HG03135 (cell line): ENCODE measurements around the gene RFX2.
A peak's percentile ranks its signal among the peaks of the same experiment; 100 is the strongest.
"Not testable (repeated sequence)": the region's sequence is repeated elsewhere in the genome, so short reads cannot be mapped to it uniquely, and the experiment has no call there.

ENCODE experiments used
- ATAC-seq: cut with Tn5 transposase; IDR thresholded peaks from one replicate; pipeline ENCODE4 v1.9.1; 2021; ENCODE audit warnings: mild to moderate bottlenecking, moderate library complexity; ENCODE audit not compliant: unreplicated experiment

The RFX2 gene

DNA sequence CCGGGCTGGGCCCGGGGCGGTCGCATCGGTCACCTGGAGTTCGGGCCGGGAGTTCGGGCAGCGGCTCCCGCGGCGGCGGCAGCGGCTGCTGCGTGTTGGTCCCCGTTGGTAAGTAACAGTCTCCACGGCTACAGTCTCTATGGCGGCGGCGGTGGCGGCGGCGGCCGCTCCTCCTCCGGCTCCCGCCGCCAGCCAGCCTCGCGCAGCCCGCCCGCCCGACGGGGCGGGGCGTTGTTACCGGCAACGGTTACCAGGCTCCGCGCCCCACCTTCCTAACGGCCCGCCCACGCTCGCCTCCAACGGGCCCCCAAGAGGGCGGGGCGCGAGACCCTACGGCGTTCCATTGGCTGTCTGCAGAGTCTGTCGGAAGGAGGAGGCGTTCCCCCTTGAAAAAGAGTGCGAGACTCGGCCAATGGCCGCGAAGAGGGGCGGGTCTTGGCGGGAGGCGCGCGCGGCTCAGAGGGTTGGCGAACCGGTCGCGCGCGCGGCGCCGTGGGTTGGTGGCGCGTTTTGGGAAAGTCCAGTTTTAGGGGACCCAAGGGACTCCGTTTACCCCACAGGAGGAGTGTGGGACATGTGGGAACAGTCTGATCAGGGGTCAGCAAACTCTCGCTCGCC lies at the start of gene RFX2:
TSS of gene RFX2 (minus strand) at position 141 of the 618 bp plus-strand sequence. CDS start 63,004 bp downstream, outside the sequence.
- ATAC-seq: peak; percentile 89

DNA sequence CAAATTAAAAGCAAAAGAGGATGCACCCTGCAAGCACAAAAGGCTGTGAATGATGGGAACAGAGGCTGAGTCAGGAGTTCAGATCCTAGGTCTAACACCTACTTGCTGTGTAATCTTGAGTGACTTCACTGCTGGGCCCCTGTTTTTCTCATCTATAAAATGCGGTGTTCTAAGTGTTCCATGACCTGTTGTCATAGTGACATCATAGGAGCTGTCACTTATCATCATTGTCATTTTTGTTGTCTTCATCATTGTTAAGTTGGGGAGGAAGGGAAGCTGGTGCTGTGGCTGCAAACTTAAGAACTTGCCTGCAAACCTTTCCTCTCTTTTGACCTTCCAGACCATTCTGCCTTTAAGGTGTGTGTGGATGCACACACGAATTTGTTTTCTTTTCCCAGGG lies 45.7 kb upstream of the RFX2 start:
- ATAC-seq: no peak

DNA sequence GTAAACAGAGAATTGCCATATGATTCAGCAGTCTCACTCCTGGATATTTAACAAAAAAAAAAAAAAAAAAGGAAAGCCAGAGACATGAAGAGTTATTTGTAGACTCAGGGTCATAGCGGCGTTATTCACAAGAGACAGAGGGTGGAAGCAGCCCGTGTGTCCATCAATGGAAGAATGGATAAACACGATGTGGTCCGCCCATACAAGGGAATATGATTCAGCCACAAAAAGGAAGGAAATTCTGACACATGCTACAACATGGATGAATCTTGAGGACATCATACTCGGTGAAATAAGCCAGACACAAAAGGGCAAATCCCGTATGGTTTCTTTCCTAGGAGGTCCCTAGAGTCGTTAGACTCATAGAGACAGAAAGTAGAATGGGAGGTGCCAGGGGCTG lies 40.0 kb upstream of the RFX2 start:
- ATAC-seq: no peak

DNA sequence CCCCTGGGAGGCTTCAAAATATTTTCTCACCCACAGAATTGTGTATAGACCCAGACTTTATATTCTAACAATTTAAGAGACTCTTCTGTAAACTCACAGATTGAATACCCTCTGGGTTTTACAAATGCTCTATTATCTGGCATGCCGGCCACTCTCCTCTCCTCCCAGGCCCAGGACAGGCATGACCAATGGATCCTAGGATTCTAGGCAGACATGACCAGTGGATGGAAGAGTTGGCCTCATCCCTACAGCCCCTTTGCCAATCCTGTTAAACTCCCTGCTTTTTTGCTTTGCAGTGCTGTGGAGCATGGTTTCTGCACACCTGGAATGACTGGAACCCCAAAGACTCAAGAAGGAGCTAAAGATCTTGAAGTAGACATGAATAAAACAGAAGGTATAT lies 30.9 kb upstream of the RFX2 start:
- ATAC-seq: no peak

DNA sequence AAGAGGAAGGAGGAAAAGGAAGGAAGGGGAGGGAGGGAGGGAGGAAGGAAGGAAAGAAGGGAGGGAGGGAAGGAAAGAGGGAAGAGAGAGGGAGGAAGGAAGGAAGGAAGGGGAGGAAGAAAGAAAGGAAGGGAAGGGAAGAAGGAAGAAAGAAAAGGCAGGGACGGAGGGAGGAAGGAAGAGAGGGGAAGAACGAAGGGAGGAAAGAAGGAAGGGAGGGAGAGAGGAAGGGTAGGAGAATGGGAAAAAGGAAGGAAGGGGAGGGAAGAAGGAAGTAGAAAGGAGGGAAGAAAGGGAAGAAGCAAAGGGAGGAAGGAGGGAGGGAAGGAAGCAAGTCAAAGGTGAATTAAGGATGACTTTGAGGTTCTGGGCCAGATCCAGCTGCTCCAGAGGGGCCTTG lies 28.2 kb upstream of the RFX2 start:
- ATAC-seq: no peak

DNA sequence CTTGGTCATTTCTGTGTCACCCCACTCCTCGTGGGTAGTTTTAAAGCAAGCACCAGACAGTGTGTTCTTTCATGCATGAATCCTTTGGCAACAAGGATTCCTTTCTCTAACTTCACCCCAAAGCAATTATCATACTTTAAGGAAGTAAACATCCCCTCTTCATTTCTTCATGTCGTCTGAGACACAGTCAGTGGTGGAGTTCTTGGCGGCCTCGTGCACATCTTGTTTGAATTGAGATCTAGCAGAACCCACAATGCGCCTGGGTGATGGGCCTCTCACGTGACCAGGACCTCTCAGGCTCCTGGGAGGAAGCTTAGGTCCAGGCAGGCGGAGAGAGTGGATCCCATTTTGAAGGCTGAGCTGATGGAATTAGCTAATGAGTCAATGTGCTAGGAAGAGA lies 27.8 kb upstream of the RFX2 start:
- no peak for ATAC-seq

DNA sequence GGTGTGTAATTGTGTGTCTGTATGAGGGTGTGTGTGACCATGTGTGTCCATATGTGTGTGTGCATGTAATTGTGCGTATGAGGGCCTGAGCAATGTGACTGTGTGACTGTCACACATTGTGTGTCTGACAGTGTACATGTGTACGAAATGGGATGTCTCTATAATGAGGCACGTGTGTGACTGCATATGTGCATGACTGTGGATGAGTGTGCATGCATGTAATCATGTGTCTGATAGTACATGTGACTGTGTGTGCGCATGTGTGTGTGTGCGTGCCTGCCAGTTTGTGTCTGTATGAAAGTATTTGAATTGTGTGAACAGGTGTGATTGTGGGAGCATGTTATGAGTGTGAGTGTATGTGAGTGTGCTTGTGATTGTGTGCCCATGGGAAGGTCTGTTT lies 22.9 kb upstream of the RFX2 start:
- no peak for ATAC-seq

DNA sequence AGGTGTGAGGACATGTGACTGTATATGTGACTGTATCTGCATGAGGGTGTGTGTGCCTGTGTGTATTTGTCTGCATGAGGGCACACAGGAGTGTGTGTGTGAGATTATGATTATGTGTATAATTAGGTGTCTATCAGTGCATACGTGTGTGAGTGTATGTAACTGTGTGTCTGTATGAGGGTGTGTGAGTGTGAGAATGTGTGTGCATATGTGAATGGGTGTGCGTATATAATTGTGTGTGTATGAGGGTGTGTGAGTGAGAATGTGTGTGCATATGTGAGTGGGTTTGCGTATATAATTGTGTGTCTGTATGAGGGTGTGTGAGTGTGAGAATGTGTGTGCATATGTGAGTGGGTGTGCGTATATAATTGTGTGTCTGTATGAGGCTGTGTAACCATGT lies 22.2 kb upstream of the RFX2 start:
- no peak for ATAC-seq

DNA sequence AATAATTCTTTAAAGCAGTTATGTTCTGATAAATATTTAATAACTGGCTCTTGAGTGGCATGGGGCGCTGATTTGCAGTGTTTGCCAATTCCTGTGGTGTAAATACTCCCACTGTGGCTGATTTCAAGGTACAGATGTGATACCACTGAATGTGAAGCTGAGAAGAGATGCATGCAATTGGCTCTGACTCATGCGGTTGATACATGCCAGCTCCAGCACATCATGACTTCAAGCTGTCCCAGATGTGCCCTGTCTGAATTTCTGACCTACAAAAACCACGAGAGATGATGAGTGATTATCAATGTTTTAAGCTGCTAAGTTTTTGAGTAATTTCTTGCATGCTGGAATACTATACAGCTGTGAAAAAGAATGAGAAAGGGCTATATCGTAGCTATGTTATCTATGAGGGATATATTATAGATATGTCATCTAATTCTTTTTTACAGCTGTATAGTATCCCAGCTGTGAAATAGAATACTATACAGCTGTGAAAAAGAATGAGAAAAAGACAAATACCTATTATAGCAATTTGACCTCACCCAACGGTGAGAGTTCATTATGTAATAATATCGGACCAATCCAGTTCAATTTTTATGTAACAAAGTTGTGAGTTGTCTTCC lies 17.5 kb upstream of the RFX2 start:
- ATAC-seq: no peak

DNA sequence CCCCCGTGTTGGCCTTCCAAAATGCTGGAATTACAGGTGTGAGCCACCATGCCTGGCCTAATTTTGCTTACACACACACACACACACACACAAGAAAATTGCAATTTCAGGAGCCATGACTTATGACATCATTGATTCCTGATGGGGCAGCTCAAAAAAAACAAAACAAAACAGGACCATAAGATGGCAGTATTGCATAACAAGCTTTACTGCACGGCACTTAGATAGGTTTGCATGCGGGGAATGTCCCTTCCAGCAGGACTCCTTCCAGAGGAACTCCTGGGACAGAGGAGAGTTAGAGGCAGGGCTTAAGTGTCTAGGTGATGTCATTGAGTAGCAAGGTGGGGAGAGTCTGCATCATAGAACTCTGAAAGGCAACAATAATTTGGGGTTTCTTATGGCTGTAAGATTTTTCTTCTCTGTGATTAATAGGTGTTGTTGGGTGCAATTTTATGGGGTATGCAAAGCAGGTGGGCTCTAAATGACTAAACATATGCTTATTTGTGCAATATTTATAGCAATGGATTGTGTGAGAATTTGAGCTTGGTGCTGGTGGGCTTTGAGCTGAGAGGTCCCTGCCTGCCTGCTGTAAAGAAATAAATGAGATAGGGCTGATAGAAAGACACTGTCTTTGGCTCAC lies 16.2 kb upstream of the RFX2 start:
- ATAC-seq: no peak

DNA sequence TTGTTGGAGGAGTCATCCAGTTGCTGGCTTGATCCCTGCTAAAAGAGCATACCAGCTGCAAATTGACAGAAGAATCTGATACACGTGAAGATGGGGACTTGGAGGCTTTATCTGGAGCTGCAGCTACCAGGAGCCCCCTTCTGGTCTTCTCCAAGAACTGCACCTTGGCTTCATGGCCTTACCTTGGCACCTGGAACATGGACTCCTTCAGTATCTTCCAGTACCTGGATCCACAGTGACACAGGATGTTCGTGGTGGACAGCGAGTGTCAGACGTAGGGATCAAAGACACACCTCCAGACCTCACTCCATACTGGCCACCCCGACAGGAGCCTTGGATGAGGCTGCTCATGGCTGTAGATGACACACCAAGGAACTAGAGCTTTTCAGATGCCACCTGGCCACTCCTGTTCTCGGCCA lies 15.3 kb upstream of the RFX2 start:
- ATAC-seq: no peak

DNA sequence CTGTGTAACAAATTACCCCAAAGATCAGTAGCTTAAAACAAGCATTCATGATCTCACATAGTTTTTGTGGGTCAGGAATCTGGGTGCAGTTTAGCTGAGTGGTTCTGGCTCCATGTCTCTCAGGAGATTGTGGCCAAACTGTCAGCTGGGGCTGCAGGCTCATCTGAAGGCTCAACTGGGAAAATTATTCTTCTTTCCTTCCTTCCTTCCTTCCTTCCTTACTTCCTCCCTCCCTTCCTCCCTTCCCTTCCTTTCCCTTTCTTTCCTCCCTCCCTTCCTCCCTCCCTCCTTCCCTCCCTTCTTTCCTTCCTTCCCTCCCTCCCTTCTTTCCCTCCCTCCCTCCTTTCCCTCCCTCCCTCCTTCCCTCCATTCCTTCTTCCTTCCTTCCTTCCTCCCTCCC lies 8.7 kb upstream of the RFX2 start:
- ATAC-seq: no peak

DNA sequence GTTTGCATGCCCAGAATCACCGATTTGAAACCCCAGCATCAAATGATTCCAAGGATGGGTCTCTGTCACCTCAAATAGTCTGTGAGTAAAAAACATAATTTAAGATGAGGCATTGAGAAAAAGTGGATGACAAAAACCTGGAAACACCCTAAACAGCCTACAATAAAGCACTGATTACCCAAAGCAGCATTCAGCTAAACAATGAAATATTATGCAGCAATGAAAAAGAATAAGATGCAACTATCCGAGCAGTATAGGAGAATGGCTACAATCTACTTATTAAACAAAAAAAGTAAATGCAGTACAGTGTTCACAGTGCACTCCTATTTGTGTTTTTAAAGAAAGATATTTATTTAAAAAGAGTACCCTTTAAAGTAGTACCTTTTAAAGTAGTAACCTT lies 7.7 kb upstream of the RFX2 start:
- no peak for ATAC-seq

DNA sequence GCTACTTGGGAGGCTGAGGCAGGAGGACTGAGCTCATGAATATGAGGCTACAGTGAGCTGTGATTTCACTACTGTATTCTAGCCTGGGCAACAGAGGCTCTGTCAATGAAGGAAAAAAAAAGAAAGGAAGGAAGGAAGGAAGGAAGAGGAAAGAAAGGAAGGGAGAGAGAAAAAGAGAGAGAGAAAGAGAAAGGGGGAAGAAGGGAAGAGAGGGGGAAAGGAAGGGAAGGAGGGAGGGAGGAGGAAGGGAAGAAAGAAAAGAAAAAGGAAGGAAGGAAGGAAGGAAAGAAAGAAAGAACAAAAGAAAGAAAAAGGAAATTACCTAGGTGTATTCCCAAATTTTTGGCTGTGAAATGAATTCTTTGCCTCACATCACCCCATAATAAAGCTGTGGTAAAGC lies 7.2 kb upstream of the RFX2 start:
- ATAC-seq: no peak

DNA sequence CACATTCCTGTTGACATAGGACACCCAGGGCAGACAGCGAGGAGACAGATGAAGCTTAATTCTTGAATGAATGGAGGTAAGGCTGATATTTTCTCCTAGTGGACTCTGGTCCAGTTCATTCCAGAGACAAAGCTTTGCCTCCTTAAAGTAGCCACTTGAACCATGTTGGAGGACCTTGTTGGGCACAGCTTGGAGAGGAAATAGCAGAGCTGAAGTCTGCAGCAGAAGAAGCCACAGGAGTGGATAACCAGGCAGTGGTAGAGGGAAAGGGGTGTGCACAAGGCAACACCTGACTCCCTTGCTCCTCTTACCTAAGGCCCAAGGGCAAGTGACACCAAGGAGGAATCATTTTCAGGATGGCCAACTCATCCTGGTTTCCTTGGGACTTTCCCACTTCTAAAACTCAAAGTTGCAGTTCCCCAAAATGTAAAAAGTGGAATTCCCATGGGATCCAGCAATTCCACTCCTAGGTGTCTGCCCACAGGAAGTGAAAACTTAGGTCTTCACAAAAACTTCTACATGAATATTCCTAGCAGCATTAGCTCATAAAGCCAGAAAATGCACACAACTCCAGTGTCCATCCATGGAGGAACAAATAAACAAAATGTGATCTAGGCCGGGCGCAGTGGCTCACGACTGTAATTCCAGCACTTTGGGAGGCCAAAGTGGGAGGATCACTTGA lies 6.6 kb upstream of the RFX2 start:
- no peak for ATAC-seq

DNA sequence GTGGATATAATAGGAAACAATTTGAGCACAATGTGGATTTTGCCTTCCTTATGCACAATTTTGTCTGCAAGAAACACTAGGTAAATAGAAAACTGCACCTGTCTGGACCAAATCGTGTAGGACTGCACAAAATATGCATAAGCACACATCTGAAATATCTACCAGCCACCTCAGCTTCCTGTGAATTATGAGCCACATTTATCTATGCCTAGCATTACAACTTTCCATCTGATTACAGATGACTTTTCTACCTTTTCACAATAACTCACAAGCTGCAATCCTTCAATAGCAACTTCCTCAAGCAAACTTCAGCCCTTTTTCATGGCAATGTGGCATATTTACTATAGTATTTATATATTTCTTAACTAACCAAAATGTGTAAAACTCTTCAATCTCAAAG lies 5.7 kb upstream of the RFX2 start:
- no peak for ATAC-seq

DNA sequence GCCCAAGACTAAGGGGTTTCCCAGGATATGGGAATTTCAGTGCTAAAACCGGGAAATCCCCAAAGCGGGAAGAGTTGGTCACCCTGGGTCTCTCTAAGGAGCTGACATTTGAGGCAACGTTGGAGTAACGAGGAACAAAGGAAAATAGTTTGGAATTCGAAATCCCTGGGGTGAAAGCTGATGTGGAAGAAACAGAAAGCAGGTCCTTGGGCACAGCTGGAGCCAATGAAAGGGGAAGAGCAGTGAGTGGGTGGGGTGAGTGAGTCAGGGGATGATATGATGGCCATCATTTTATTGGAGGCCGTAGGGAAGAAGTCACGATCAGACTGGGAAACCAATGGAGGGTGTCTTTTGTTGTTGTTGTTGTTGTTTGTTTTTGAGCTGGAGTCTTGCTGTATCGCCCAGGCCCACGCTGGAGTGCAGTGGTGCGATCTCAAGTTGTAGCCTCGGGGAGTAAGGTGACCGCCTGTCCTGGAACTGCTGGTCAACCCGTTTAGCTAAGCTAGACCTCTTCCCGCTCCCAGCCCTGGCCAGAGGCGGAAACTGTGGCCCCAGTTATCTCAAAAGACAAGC lies 3.4 kb upstream of the RFX2 start:
- ATAC-seq: no peak

DNA sequence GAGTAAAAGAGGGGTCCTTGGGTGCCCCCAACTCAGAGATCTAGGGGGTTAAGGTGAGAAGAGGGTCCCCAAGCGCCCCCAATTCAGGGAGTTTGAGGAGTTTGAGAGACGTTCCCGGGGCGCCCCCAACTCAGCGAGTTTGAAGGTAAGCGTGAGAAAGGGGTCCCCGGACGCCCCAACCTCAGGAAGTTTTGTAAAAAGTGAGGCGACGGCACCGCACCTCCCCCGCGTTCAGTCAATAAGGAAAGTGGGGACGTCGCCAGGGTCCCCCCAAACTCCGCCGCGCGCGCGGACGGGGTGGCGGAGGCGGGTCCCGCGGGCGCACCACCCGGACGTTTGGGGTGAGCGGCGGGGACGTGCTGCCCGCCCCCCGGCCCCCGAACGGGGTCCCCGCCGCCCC lies 353 bp downstream of the RFX2 start:
- ATAC-seq: peak; percentile 7

DNA sequence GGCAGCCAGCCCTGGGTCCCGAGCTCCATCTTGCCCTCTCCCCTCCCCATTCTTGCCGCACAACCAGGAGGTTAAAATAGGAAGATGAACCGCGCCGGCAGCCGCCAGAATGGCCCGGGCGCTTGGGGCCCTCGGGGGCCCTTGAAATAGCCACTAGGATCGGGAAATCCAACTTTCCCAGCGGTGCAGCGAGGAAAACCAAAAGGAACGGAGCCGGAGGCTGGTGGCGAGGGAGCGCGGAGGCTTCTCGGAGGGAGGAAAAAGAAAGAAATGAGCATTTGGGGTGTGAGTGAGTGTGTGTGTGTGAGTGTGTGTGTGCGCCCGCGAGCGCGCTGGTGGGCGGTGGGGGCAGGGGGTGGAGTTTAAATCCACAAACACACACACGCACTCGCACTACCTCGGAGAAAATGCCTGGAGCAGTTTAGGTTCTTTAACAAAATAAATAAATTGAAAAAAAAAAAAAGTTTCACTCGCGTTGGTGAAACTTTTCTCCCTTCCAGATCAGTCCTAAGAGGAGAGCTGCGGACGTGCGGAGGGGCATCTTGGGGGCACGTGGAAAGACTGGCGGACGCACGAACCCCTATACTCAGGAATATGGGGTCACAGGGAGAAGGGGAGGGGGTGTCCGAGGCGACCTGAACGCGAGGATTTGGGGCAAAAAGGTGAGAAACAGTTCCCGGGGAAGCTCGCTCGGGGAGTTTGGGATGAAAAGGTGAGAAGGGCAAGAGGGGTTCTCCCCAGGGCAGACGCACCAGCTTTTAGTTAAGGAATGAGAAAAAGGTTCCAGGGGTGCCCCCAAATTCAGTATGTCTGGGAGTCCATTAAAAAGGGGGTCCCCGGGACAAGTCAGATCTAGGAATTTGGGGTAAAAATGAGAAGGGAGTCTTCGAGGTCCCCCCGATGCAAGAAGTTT lies 1.3 kb downstream of the RFX2 start:
- ATAC-seq: no peak

DNA sequence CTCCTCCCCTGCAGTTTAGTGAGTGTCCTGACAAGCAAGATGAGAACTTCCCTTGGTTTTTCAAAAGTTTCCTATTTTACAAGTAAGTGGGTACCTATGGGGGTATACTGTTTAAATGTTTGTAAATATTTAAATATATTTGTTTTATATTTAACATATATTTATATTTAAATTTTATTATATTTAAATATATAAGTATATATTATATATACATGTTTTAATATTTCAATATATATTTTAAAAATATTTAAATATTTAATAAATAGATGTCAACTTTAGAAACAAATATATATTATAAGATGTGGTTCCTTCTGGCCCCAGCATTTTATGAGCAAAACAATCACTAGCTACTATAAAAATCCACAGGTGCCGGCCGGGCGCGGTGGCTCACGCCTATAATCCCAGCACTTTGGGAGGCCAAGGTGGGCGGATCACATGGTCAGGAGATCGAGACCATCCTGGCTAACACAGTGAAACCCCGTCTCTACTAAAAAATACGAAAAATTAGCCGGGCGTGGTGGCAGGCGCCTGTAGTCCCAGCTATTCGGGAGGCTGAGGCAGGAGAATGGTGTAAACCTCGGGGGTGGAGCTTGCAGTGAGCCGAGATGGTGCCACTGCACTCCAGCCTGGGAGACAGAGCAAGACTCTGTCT lies 3.5 kb downstream of the RFX2 start:
- not testable (repeated sequence) for ATAC-seq
